ENCODE results near the gene DAP3. TPM values are rescaled to one million over a fixed set of nuclear protein-coding genes. Genes with fewer than 3 reads are reported as not detected.

DAP3 gene
- total and polyA plus RNA-seq, 12 donors = 82.3 to 141 (median 113) TPM

- Histone ChIP-seq H3K4me3 (no peak overlapping the region), H3K4me1 (peaks cover 0 to 44% (median 6%) of the 10 kb centered on the region in 9 donors), H3K27me3 (no peaks in the 10 kb centered on the region), H3K36me3 (no peaks in the 10 kb centered on the region), H3K27ac (no peak overlapping the region), H3K9me3 (no peaks in the 10 kb centered on the region)
- intact Hi-C loops (cut with DNase I) = loop anchor here in 2 of 10 donors (10.0 kb wide), 2 partner anchors 55 to 295 kb away; no protein-coding TSS in a partner anchor
- DNase-seq (no peak), ATAC-seq (no peak)
- TF ChIP-seq CTCF (IDR thresholded peaks at IDR 0.05) = no peak
Observed at GRCh38 chr1:155649676-155650075, 39.2 kb upstream of the DAP3 start.

GRCh38 chr1:155650231-155650757, 38.6 kb upstream of the DAP3 start:
- H3K36me3 ChIP-seq = no peaks in the 10 kb centered on the region
- DNase-seq = no peak
- 89 to 94% methylated on average over 7 of the region's 7 CpGs for WGBS, 2 donors
- no peak for ATAC-seq
- H3K9me3 ChIP-seq = no peaks in the 10 kb centered on the region
- no peak overlapping the region for H3K4me3 ChIP-seq
- no peaks in the 10 kb centered on the region for H3K27me3 ChIP-seq
- TF ChIP-seq CTCF (IDR thresholded peaks at IDR 0.05) = no peak
- peaks cover 0 to 38% (median 6%) of the 10 kb centered on the region in 9 donors for H3K4me1 ChIP-seq
- intact Hi-C loops (cut with DNase I) = loop anchor here in 2 of 10 donors (10.0 kb wide), 2 partner anchors 55 to 295 kb away; no protein-coding TSS in a partner anchor
- H3K27ac ChIP-seq = no peak overlapping the region

GRCh38 chr1:155651861-155652661, 36.8 kb upstream of the DAP3 start:
- H3K4me1 ChIP-seq = peaks cover 0 to 23% (median 4%) of the 10 kb centered on the region in 9 donors
- H3K9me3 ChIP-seq = no peaks in the 10 kb centered on the region
- no peak for DNase-seq
- no peaks in the 10 kb centered on the region for H3K36me3 ChIP-seq
- intact Hi-C loops (cut with DNase I) = loop anchor here in 2 of 10 donors (10.0 kb wide), 2 partner anchors 57 to 297 kb away; no protein-coding TSS in a partner anchor
- H3K27ac ChIP-seq = no peak overlapping the region
- H3K27me3 ChIP-seq = no peaks in the 10 kb centered on the region
- TF ChIP-seq CTCF (IDR thresholded peaks at IDR 0.05) = no peak
- ATAC-seq = no peak
- WGBS, 2 donors = 78% methylated on average over 3 of the region's 3 CpGs
- no peak overlapping the region for H3K4me3 ChIP-seq

GRCh38 chr1:155652951-155653350, 35.9 kb upstream of the DAP3 start:
- H3K27ac ChIP-seq = no peak overlapping the region
- H3K27me3 ChIP-seq = no peaks in the 10 kb centered on the region
- peaks cover 0 to 23% (median 5%) of the 10 kb centered on the region in 9 donors for H3K4me1 ChIP-seq
- no peak overlapping the region for H3K4me3 ChIP-seq
- intact Hi-C loops (cut with DNase I) = loop anchor here in 2 of 10 donors (10.0 kb wide), 2 partner anchors 58 to 298 kb away; no protein-coding TSS in a partner anchor
- 79 to 80% methylated on average over 3 of the region's 3 CpGs for WGBS, 2 donors
- TF ChIP-seq CTCF (IDR thresholded peaks at IDR 0.05) = no peak
- no peaks in the 10 kb centered on the region for H3K9me3 ChIP-seq
- H3K36me3 ChIP-seq = peaks cover 0 to 2% (median 0%) of the 10 kb centered on the region in 9 donors
- ATAC-seq (no peak), DNase-seq (no peak)

Data from heart right ventricle (tissue), 16 donors.